ENCODE data around the gene ZNF831.

DNA sequence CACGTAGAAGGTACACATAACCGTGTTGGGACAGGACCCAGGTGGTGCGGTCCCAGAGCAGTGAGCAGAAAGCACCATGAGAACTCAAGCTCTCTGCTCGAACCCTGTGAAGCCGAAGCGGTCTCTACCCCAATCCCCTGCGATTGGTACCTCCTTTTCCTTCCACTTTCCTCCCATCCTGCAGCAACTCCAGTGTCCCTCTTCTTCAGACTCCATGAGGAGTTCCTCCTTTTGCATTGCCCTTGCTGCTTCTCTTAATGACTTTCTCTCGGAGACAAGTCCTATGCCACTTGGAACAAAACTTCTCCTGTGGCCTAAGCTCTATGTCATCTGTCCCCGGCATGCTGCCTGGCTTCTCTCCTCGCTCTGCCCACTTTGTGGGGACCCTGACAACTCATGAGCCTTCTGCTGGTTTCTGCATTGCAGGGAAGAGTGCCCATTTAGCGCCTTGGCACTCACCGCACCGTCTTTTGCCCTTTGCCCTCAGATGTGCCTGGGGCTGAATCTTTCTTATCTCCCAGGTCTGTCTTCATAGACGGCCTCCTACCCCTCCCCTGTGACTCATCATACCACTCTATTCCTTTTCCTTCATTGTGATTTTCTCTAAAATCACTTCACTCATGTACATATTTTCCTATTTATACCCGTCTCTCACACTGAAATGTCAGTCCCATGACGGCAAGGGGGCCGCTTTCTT is 9.2 kb upstream of the ZNF831 start:
- TF ChIP-seq, protein P1, sequence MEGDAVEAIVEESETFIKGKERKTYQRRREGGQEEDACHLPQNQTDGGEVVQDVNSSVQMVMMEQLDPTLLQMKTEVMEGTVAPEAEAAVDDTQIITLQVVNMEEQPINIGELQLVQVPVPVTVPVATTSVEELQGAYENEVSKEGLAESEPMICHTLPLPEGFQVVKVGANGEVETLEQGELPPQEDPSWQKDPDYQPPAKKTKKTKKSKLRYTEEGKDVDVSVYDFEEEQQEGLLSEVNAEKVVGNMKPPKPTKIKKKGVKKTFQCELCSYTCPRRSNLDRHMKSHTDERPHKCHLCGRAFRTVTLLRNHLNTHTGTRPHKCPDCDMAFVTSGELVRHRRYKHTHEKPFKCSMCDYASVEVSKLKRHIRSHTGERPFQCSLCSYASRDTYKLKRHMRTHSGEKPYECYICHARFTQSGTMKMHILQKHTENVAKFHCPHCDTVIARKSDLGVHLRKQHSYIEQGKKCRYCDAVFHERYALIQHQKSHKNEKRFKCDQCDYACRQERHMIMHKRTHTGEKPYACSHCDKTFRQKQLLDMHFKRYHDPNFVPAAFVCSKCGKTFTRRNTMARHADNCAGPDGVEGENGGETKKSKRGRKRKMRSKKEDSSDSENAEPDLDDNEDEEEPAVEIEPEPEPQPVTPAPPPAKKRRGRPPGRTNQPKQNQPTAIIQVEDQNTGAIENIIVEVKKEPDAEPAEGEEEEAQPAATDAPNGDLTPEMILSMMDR (IDR thresholded peaks at IDR 0.05) = no peak
- no peak for TF ChIP-seq EP300 (IDR thresholded peaks at IDR 0.05)

Measured in ovary (tissue), 3 donors.